ENCODE results near the gene KRT20.
"Not testable (repeated sequence)": the region's sequence is repeated elsewhere in the genome, so short reads cannot be mapped to it uniquely, and the experiment has no call there.

Gene KRT20, protein sequence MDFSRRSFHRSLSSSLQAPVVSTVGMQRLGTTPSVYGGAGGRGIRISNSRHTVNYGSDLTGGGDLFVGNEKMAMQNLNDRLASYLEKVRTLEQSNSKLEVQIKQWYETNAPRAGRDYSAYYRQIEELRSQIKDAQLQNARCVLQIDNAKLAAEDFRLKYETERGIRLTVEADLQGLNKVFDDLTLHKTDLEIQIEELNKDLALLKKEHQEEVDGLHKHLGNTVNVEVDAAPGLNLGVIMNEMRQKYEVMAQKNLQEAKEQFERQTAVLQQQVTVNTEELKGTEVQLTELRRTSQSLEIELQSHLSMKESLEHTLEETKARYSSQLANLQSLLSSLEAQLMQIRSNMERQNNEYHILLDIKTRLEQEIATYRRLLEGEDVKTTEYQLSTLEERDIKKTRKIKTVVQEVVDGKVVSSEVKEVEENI

DNA sequence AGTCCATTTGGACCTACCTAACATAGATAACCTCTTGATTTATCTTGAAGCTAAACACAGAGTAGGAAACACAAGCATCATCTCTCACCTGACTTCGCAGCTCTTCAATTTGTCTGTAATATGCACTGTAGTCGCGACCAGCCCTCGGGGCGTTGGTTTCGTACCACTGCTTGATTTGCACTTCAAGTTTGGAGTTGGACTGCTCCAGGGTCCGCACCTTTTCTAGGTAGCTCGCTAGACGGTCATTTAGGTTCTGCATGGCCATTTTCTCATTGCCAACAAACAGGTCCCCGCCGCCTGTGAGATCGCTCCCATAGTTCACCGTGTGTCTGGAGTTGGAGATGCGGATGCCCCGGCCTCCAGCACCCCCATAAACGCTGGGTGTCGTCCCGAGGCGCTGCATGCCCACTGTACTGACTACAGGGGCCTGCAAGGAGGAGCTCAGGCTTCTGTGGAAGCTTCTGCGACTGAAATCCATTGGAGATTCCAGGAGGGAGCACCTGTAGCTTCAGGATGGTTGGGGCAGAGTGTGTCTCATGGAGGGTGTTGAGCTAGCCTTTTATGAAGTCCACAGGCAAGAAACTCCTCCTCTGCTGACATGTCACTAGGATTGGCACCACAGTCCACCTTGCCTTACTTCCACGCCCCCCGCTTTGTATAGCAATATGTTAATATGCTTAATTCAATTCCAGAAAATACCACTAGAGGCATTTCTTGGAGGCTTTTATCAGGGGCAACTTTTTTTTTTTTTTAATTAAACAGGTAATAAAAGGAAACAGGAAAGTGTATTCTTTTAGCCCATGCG is at the start of gene KRT20:
Gene KRT20 (minus strand): TSS at position 535 of the 805 bp plus-strand sequence. CDS start 57 bp downstream, at position 478.
- no peak for DNase-seq (ENCODE audit: low spot score)

DNA sequence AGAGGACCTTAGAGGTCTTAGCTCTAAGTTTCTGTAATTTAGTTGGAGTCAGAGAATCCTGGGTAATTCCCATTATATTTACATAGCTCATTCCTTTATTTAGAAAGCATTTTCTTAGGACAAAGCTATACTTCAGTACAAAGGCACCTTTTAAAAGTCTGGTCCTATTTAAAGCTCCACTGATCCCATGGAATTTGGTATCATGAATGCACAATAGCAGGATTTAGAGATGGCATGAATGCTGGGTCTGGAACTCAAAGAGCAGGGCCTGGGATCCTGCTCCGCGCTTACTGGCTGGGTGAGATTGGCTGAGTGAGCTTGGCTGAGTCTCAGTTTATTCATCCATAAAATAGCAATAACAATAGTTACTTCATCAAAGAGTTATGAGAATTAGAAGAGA is 47.6 kb upstream of the KRT20 start:
- DNase-seq (ENCODE audit: low spot score) = no peak

DNA sequence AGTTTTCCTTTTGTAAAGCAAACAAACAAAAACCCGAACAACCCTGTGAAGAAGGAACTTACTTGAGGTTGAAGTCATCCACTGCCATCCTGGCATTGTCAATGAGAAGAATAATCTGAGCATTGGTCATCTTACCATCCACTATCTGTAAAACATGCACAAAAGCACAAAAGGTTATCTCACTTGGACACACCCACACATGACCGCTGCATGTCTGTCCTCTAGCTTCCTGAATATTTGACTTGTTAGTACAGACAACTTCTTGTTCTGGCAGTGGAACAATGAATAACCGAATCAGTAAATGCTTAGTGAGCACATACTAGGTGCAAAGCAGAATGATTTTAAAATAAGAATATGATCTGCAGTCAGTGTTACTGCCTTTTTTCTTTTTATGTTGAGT is 46.3 kb upstream of the KRT20 start:
- no peak for DNase-seq (ENCODE audit: low spot score)

DNA sequence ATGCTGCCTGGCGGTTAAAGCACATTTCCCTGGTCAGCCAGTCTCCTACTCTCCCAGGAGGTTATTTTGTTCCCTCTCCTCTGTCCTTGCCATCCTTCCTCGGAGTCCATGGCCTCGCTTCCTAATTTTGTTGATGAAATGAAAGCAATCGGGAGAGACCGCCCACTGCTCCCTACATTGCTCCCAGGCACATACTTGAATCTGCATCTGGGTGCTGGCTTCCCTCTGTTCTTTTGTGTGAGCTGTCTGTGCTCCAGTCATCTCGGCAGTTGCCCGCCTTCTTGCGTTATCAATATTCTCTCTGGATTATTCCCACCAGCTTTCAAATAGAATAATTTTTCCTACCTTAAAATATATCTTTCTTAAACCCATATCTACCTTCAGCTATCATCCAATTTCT is 41.3 kb upstream of the KRT20 start:
- DNase-seq (ENCODE audit: low spot score) = no peak

DNA sequence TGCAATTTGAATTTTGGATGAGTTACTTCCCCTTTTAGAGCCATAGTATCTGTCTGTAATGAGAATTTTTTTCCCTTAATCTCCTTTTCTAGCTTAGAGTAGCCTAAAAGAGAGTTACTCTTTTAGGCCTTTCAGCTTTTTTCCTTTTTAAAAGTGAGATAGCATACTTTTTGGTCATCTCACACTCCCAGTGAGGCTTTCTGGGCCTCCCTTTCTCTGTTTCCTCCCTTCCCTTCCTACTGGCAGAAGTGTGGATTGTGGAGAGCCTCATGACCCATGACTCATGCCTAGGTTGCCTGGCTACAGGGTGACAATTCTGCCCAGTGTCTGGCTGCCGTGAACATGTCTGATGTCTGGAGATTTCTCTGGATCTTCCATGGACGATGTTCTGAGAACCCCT is 37.2 kb upstream of the KRT20 start:
- no peak for DNase-seq (ENCODE audit: low spot score)

DNA sequence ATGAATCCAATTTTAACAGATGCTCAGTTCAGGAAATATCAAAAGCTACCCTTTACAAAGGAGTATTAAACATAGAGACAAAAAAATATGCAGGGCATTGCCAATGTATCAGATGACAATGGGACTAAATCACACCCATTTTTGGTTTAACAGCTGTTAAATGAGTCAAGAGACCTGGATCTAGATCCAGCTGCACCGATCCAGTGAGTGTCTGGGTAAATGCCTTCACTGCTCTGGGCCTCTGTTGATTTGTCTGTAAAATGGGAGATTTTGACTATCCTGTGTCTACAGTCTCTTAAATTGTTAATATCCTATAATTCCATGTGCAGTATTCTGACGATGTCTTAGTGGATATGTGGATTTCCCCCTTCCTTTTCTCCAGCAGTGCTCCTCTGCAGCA is 36.0 kb upstream of the KRT20 start:
- no peak for DNase-seq (ENCODE audit: low spot score)

- not testable (repeated sequence) for DNase-seq (ENCODE audit: low spot score)
These were observed 32.1 kb upstream of the KRT20 start for GRCh38 chr17:40917116-40917515.

DNA sequence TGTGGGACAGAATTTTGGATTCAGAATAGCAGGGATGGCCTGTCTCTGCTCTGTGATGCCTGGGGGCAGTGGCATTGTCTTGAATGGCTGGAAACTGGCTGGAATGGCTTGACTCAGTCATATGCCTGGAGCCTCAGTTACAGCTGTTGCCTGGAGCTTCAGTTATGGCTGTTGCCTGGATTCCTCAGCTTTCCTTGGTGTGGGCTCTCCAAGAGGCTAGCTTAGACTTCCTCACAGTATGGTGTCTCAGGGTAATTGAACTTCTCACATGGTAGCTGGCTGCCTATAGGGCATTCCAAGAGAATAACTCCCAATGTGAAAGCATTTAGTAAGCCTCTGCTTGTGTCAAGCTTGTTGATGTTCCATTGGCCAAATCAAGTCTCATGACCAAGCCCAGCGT is 31.3 kb upstream of the KRT20 start:
- no peak for DNase-seq (ENCODE audit: low spot score)

DNA sequence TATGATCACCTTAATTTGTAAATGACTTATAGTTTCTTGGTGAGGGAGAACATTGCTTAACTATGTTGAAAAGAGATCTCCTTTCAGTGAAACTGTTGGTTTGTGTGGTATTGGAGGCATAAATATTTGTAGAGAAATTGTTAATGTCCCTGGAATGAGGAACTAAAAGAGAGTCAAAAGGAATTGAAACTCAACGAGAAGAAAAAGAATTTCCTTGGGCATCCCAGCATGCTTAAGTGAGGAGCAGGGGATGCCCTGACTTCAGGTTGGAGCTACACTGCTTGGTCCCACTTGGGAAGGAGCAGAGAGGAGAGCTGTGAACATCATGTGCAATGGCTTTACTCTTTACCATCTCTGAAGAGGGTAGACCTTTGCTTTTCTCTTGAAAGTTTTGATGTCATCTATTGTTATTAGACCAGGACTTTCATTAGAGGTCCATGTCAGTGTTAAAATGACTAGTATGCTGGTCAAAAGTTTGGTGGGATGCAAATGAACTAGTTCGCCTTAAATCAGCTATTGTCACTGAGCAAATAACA is 30.7 kb upstream of the KRT20 start:
- no peak for DNase-seq (ENCODE audit: low spot score)

GRCh38 chr17:40915199-40915661 is 30.2 kb upstream of the KRT20 start:
- DNase-seq (ENCODE audit: low spot score) = no peak

DNA sequence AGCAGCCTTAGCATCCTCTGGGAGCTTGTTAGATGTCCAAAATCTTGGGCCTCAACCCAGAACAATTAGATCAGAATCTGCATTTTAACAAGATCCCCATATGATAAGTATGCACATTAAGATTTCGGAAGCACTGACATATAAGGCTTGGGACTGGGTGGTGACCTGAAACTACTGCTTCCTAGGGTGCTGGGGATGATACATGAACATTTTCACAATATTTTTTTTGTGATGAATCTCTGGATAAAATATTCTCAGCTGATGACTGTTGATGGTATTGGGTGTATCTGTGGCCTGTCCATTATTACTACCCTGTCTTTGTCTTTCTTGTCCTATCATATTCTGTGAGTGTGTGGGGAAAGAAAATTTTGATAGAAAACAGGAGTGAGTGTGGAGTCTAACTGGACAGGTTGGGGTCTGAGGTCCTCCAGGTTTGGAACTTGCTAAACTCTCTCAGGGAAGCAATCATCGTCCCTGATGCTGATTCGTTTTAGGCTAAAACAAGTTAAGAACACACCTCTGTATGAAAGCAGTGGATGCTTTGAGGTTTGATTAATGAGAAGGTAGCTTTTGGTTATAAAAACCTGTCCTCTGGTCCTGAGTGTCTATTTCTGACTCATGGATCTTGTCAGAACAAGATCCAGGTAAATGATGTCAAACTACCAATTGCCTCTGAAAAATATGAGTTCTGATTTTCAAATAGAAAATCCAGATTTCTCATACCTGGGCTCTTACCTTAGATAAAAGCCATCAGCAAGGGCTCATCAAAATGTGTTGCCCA is 29.2 kb upstream of the KRT20 start:
- DNase-seq (ENCODE audit: low spot score) = no peak

DNA sequence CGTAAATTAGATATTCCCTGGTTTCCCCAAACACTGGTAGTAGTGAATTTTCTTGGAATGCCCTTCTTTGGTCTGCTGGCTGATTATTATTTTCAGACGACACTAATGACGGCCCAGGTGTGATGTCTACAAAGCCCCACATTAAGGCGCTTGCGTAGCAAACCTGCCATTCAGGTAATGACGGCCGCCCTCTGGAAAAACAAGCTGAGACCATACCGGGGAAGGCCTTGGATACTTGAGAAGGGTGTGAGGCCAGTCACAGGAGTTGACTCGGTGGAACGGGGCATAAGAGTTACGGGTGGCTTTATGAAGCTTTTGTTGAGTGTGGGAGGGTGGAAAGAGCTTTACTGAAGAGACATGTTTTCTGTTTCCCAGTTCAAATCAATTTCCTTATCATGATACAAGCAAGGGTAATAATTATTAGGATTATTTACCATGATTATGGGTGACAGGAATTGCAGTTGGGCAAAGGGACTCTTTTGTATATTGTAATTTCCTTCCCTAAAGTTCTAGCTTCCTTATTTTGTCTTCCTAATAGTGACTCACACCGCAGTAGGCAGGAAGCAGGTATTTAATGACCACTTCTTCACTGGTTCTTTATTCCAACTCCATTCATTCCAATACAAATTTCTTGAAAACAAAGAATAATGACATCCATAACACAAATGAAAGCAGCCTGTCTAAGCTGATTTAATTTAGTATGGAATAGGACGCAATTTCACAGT is 27.6 kb upstream of the KRT20 start:
- DNase-seq (ENCODE audit: low spot score) = no peak

DNA sequence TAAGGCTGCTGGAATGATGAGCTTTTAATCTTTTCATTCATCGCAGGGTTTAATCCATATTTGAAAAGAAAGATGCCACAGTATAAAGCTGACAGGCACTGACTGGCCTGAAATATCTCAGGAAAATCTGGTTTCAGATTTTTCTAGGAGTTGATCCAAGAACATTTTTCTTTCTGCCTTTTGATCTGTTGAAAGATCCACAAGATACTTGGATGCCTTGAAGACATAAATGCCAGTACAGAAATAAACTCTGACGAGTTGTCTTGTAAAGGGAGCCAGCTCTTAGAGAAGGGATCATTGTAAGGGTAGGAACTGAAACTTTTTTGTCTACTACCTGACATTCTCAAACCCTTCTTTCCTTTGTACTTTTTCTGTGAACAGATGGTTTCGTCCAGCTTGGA is 25.4 kb upstream of the KRT20 start:
- DNase-seq (ENCODE audit: low spot score) = no peak

GRCh38 chr17:40909755-40910154 is 24.7 kb upstream of the KRT20 start:
- DNase-seq (ENCODE audit: low spot score) = no peak

GRCh38 chr17:40909351-40909750 is 24.3 kb upstream of the KRT20 start:
- DNase-seq (ENCODE audit: low spot score) = peak; percentile 85

DNA sequence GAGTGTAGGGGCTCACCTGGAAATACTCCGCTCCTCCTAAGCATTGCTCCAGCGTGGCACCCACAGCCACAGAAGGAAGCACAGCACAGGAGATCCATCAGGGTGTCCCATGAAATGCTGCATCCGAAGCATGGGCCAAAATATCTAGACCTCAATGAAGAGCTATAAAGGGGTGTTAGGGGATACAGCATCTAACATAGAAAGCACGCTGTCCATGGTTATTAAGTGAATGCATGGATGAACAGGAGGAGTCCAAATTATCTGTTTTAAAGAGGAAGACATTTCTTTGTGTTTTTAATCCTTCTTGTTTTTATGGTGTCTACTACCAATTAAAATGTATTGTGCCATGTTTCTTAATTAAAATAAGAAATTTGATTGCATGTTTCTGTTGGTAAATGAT is 21.6 kb upstream of the KRT20 start:
- no peak for DNase-seq (ENCODE audit: low spot score)

DNA sequence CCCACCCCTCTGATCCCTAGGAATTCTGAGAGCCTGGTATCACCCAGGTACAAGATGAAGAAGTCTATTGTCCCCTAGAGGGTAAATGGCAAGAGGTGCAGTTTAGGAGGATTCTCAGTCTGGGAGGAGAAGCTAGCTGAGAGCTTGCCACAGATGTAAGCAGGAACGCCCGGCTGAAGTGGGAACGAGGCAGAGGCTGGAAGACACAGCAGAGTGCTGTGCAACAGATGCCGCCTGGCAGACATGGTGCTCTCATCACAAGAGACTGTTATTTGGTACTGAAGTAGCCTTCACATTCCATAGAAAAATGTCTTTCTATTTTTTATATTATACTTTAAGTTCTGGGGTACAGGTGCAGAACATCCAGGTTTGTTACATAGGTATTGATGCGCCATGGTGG is 20.3 kb upstream of the KRT20 start:
- DNase-seq (ENCODE audit: low spot score) = no peak

- DNase-seq (ENCODE audit: low spot score) = no peak
These were observed 18.2 kb upstream of the KRT20 start for GRCh38 chr17:40903129-40903847.

GRCh38 chr17:40902498-40902897 is 17.5 kb upstream of the KRT20 start:
- no peak for DNase-seq (ENCODE audit: low spot score)

DNA sequence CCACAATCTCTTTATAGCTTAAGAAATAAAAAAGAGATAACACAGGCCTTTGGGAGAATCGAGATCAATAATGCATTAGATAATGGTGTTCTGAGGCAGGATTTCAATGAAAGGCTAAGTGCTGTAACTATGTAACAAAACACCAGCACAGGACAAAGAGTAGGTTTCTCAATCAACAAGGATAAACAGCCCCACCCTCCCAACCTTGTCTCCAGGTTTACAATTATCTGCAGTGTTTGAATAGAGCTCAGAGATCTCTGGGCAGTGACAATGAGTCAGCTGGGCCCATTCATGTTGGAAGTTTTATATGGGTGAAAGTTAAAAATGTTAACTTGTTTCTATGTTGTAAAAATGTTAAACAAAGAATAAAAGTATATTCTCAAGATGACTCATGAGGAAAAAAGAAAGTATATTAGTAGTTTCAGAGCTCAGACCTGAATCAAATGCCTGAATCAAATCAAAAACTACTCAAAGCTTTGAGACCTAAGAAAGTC is 17.0 kb upstream of the KRT20 start:
- DNase-seq (ENCODE audit: low spot score) = no peak
